A549 (cell line): ENCODE results near the gene MLH3.

Source experiments
- CTCF ChIP-seq: fragments of >200 bp; sonication (Bioruptor Twin); formaldehyde crosslinking; IDR thresholded peaks from 3 replicates; pipeline ENCODE4 v1.5.1; 2016
- EP300 ChIP-seq, 2 experiments: fragments of >200 bp; sonication (Bioruptor Twin); formaldehyde crosslinking; IDR thresholded peaks; 2 replicates in 1 of 2; 3 replicates in 1 of 2; pipeline ENCODE4 v1.6.1; 2016 to 2017
- MYC ChIP-seq: IDR thresholded peaks from 2 replicates; pipeline ENCODE4 v1.6.1; 2012; ENCODE audit warnings: mild to moderate bottlenecking, inconsistent platforms, low read length, improper control_type of control experiment, borderline replicate concordance
- POLR2A ChIP-seq: IDR thresholded peaks from 2 replicates; pipeline ENCODE4 v1.6.1; 2012; ENCODE audit warnings: mild to moderate bottlenecking, low read length

- TF ChIP-seq EP300 (IDR thresholded peaks at IDR 0.05) (no peak), POLR2A (no peak), MYC (no peak), CTCF (no peak)
These were observed 2.4 kb upstream of the MLH3 start for GRCh38 chr14:75053396-75054291.
